GM12891 (cell line): ENCODE measurements around the gene TGFBRAP1.
A peak's percentile ranks its signal among the peaks of the same experiment; 100 is the strongest.

Source experiments
- DNase-seq: peaks from one replicate; pipeline ENCODE4 v3.0.0; 2011; ENCODE audit warnings: low spot score; ENCODE audit not compliant: insufficient read length
- FAIRE-seq: peaks from 2 replicates; lab custom pipeline; 2011; peaks lifted over from hg19 to GRCh38; lab: Jason Lieb, UNC
- PAX5 ChIP-seq: IDR thresholded peaks from 2 replicates; pipeline ENCODE4 v1.6.1; 2011; ENCODE audit warnings: low read length, moderate library complexity, mild to moderate bottlenecking; ENCODE audit not compliant: insufficient read depth, severe bottlenecking
- POLR2A ChIP-seq: IDR thresholded peaks from 2 replicates; pipeline ENCODE4 v1.6.1; 2011; ENCODE audit warnings: low read depth, low read length, control low read depth
- POLR2AphosphoS5 ChIP-seq: IDR thresholded peaks from 2 replicates; pipeline ENCODE4 v1.6.1; 2011; ENCODE audit warnings: low read depth, low read length, control low read depth
- POU2F2 ChIP-seq: IDR thresholded peaks from 2 replicates; pipeline ENCODE4 v1.6.1; 2011; ENCODE audit warnings: low read depth, mild to moderate bottlenecking, control low read depth, low read length, moderate library complexity
- SPI1 ChIP-seq: IDR thresholded peaks from 2 replicates; pipeline ENCODE4 v1.6.1; 2011; ENCODE audit warnings: low read depth, low read length, control low read depth
- TAF1 ChIP-seq: IDR thresholded peaks from 2 replicates; pipeline ENCODE4 v1.6.1; 2011; ENCODE audit warnings: low read depth, low read length, control low read depth

Gene TGFBRAP1

DNA sequence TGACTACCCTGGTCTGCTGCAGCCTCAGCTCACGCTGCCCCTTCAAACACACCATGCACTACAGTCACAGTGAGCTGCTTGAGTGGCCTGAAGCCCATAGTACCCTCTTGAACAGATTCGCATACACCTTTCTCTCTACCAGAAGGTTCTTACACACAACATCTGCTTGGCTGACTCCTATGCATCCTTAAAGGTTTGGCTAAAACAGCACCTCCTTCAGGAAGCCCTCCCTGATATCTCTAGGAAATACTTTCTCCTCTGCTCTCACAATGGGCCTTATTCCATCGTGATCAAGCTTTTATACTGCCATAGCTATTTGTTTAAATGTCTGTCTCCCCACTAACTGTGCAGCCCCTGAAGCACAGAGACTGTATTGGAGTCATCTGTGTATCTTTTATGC lies 31.5 kb downstream of the TGFBRAP1 start:
- no peak for DNase-seq
- TF ChIP-seq POLR2AphosphoS5 (no peak), SPI1 (no peak), TAF1 (no peak), POU2F2 (no peak), PAX5 (no peak), POLR2A (no peak)
- no peak for FAIRE-seq

- FAIRE-seq (no peak), DNase-seq (no peak)
- no peak for TF ChIP-seq PAX5
- no peak for TF ChIP-seq SPI1
- no peak for TF ChIP-seq POU2F2
Measured at GRCh38 chr2:105297216-105297615, 32.3 kb downstream of the TGFBRAP1 start.

DNA sequence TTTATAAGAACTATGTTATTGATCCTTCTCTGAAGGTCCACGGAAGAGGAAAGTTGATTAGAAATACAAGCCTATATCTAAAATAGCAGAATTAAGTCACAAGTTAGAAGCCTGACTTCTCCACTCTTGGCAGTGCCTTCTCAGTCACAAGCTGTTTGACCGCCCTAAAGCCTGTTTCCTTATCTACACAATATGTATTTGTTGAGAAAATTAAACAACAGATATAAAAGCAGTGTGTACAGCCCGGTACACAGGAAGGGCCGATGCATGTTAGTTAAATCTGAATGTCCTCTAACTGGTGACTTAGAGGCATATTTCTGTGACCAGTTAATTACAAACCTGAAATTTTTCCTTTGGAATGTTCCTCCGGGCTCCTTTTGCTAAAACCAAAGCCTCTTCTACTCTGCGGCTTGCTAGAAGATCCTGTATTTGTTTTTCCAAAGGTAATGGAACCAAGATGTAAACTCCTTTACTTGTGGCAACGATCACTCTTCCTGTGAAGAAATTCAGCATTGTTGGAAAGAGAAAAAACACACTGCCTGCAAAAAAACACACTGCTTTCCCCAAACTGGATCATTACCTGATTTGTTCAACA lies 33.4 kb downstream of the TGFBRAP1 start:
- no peak for FAIRE-seq
- no peak for DNase-seq
- TF ChIP-seq TAF1 (no peak), POLR2AphosphoS5 (no peak), SPI1 (no peak)

GRCh38 chr2:105294844-105295481 lies 34.6 kb downstream of the TGFBRAP1 start:
- TF ChIP-seq PAX5: no peak
- no peak for TF ChIP-seq POU2F2
- TF ChIP-seq POLR2A: no peak
- no peak for TF ChIP-seq POLR2AphosphoS5
- no peak for TF ChIP-seq TAF1
- TF ChIP-seq SPI1: no peak
- DNase-seq: peak; percentile 31
- no peak for FAIRE-seq

GRCh38 chr2:105294046-105294445 lies 35.5 kb downstream of the TGFBRAP1 start:
- DNase-seq (no peak), FAIRE-seq (no peak)

GRCh38 chr2:105291981-105292380 lies 37.6 kb downstream of the TGFBRAP1 start:
- no peak for FAIRE-seq
- no peak for DNase-seq
- TF ChIP-seq TAF1 (no peak), POU2F2 (no peak), SPI1 (no peak), POLR2A (no peak), PAX5 (no peak), POLR2AphosphoS5 (no peak)

More at GRCh38 chr2:105294046-105294445, 35.5 kb downstream of the TGFBRAP1 start:
- no peak for TF ChIP-seq POLR2A
- TF ChIP-seq POU2F2: no peak
- no peak for TF ChIP-seq SPI1
- TF ChIP-seq PAX5: no peak
- TF ChIP-seq POLR2AphosphoS5: no peak
- no peak for TF ChIP-seq TAF1

DNA sequence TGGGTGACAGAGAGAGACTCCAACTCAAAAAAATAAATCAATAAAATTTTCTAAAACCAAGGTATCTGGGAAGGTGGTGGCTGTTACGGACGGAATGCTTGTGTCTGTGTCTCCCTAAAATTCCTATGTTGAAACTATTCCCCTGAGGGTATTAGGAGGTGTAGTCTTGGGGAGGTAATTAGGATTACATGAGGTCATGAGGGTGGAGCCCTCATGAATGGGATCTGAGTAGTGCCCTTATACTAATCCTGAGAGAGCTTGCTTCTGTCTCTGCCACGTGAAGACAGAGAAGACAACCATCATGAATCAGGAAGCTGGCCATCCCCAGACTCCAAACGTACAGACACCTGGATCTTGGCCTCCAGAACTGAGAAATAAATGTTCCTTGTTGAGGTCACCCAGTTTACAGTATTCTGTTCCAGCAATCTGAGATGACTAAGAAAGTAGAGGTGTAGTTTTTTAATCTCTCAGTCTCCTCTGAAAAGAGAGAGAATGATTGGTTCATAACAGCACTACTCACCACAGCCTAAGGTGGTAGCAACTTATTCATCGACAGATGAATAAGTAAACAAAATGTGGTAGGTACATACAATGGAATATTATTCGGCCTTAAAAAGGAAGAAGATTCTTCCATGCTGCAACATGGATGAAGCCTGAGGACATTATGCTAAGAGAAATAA lies 38.4 kb downstream of the TGFBRAP1 start:
- TF ChIP-seq POU2F2 (no peak), PAX5 (no peak), TAF1 (no peak), POLR2AphosphoS5 (no peak)
- no peak for FAIRE-seq

GRCh38 chr2:105288133-105288532 lies 41.4 kb downstream of the TGFBRAP1 start:
- FAIRE-seq: no peak
- DNase-seq: no peak
- TF ChIP-seq TAF1: no peak
- no peak for TF ChIP-seq POLR2AphosphoS5
- no peak for TF ChIP-seq SPI1
- no peak for TF ChIP-seq PAX5
- no peak for TF ChIP-seq POU2F2
- no peak for TF ChIP-seq POLR2A

More for the DNA sequence above, 38.4 kb downstream of the TGFBRAP1 start:
- DNase-seq: no peak

DNA sequence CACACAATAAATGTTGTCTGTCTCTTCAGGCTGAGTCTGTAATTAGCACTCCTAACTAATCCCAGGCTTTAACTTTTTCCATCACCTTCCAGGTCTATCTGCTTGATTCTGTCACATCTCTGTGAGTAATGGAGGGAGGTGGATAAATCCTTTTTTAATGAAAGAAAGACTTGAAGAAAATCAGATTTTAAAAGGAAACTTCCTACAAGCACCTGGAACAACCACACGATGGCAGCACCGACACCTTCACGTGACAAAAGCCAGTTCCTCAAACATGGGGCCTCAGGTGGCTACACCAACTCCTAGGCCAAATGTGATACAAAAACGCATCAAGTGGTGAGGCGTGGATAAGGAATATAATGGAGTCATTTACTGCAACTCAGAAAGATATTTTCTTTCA lies 41.8 kb downstream of the TGFBRAP1 start:
- FAIRE-seq (no peak), DNase-seq (no peak)
- TF ChIP-seq SPI1: peak; percentile 76
- no peak for TF ChIP-seq POU2F2

DNA sequence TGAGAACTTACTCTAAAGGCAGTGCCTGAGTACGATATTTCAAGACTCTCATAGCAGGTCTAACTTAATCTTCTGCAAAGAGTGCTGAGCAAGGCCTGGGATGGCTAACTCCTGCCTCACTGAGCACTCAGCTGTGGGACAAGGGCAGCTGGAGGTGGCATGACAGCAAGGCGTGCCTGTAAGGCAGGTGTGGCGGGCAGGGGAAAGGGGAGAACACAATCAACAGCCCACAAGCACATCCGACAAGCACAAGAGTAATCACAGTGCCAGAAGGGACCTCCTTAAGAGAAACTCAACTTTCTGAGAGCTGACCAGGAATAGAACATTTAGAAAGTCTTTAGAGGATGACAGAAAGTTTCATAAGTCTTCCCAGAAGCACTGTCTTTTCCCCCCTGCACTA lies 46.0 kb downstream of the TGFBRAP1 start:
- no peak for FAIRE-seq
- TF ChIP-seq POU2F2: no peak
- TF ChIP-seq POLR2AphosphoS5: no peak
- no peak for TF ChIP-seq PAX5
- TF ChIP-seq POLR2A: no peak
- no peak for TF ChIP-seq SPI1
- no peak for TF ChIP-seq TAF1
- no peak for DNase-seq
